HepG2 (cell line): ENCODE data around the gene PIMREG. TPM values are rescaled to one million over a fixed set of nuclear protein-coding genes. Genes with fewer than 3 reads are reported as not detected.

Experiments
- HIVEP1 ChIP-seq: sonication (generic); formaldehyde crosslinking; IDR thresholded peaks from 2 replicates; pipeline ENCODE4 v1.4.0; 2020; ENCODE audit warnings: mild to moderate bottlenecking, missing genetic modification reagents
- NFE2 ChIP-seq: sonication (generic); formaldehyde crosslinking; IDR thresholded peaks from 2 replicates; pipeline ENCODE4 v1.4.0; 2020; ENCODE audit warnings: missing genetic modification reagents
- POLR2A ChIP-seq, 2 experiments: IDR thresholded peaks; 2 replicates each; pipeline ENCODE4 v1.6.1; 2011; ENCODE audit warnings: low read depth in 2 of 2, low read length in 2 of 2, mild to moderate bottlenecking in 1 of 2, moderate library complexity in 1 of 2; ENCODE audit not compliant: insufficient read depth in 1 of 2
- POLR2AphosphoS2 ChIP-seq: IDR thresholded peaks from 2 replicates; pipeline ENCODE4 v1.6.1; 2011; ENCODE audit warnings: low read depth, low read length, improper control_type of control experiment
- RFX1 ChIP-seq: fragments of 450-650 bp; IDR thresholded peaks from 2 replicates; pipeline ENCODE4 v1.6.1; 2017
- SNAPC2 ChIP-seq: sonication (generic); formaldehyde crosslinking; IDR thresholded peaks from 2 replicates; pipeline ENCODE4 v1.8.1; 2022; ENCODE audit warnings: mild to moderate bottlenecking, missing genetic modification reagents
- TGIF2 ChIP-seq: IDR thresholded peaks from 2 replicates; pipeline ENCODE4 v1.6.1; 2016; ENCODE audit warnings: control low read depth, missing compliant biosample characterization
- TSC22D2 ChIP-seq: sonication (generic); formaldehyde crosslinking; IDR thresholded peaks from 2 replicates; pipeline ENCODE4 v1.5.1; 2020; ENCODE audit warnings: missing genetic modification reagents, mild to moderate bottlenecking, borderline replicate concordance
- ZFP37 ChIP-seq: sonication (generic); formaldehyde crosslinking; IDR thresholded peaks from 2 replicates; pipeline ENCODE4 v1.4.0; 2020; ENCODE audit warnings: missing genetic modification reagents, borderline replicate concordance
- ZNF44 ChIP-seq: sonication (generic); formaldehyde crosslinking; IDR thresholded peaks from 2 replicates; pipeline ENCODE4 v1.5.1; 2020; ENCODE audit warnings: mild to moderate bottlenecking, missing genetic modification reagents
- ZNF652 ChIP-seq: IDR thresholded peaks from 2 replicates; pipeline ENCODE4 v1.6.1; 2016; ENCODE audit warnings: low read depth, borderline replicate concordance
- ZNF713 ChIP-seq: sonication (generic); formaldehyde crosslinking; IDR thresholded peaks from 2 replicates; pipeline ENCODE4 v1.4.0; 2020; ENCODE audit warnings: mild to moderate bottlenecking, missing genetic modification reagents
- ZNF788 ChIP-seq: sonication (generic); formaldehyde crosslinking; IDR thresholded peaks from 2 replicates; pipeline ENCODE4 v1.5.0; 2020; ENCODE audit warnings: mild to moderate bottlenecking, missing genetic modification reagents, borderline replicate concordance
- ZNF816 ChIP-seq: sonication (generic); formaldehyde crosslinking; IDR thresholded peaks from 2 replicates; pipeline ENCODE4 v1.8.0; 2022; ENCODE audit warnings: missing genetic modification reagents, mild to moderate bottlenecking, borderline replicate concordance
- ZNF83 ChIP-seq: sonication (generic); formaldehyde crosslinking; IDR thresholded peaks from 2 replicates; pipeline ENCODE4 v1.4.0; 2020; ENCODE audit warnings: missing genetic modification reagents, mild to moderate bottlenecking, borderline replicate concordance
- ZNF883 ChIP-seq: sonication (generic); formaldehyde crosslinking; IDR thresholded peaks from 2 replicates; pipeline ENCODE4 v1.5.1; 2020; ENCODE audit warnings: mild to moderate bottlenecking, missing genetic modification reagents; ENCODE audit errors: not compliant biosample characterization
- ZSCAN9 ChIP-seq: IDR thresholded peaks from 2 replicates; pipeline ENCODE4 v1.6.1; 2016; ENCODE audit warnings: borderline replicate concordance
- polyA plus RNA-seq, 8 experiments: library from polyadenylated mRNA; depleted of rRNA in 3 of 8; stranded (reverse) in 7 of 8; unstranded in 1 of 8; fragments of >200 nt; fragmentation: Illumina TruSeq in 4 of 8; extraction: Trizol in 4 of 8; gene quantifications; 2 replicates each; pipeline versions ENCODE4 v1.2.1 to v1.2.3, GENCODE V29; 2011 to 2016; ENCODE audit warnings: low read depth in 4 of 8, missing spikeins in 1 of 8, mixed read lengths in 1 of 8; ENCODE audit not compliant: insufficient read depth in 1 of 8
- total RNA-seq, 5 experiments: library from RNA; depleted of rRNA; stranded (reverse); fragments of >200 nt; fragmentation: Illumina TruSeq; extraction: Trizol; gene quantifications; 2 replicates each; pipeline ENCODE4 v1.2.3, GENCODE V29; 2016; ENCODE audit warnings: low read depth in 1 of 5
- TF ChIP-seq, protein P1 (sequence below): sonication (generic); formaldehyde crosslinking; IDR thresholded peaks from 2 replicates; pipeline ENCODE4 v1.5.1; 2020; ENCODE audit warnings: mild to moderate bottlenecking, missing genetic modification reagents, moderate library complexity
- TF ChIP-seq, protein P2 (sequence below): sonication (generic); formaldehyde crosslinking; IDR thresholded peaks from 2 replicates; pipeline ENCODE4 v1.4.0; 2020; ENCODE audit warnings: missing genetic modification reagents, borderline replicate concordance
- TF ChIP-seq, protein P3 (sequence below): fragments of 450-650 bp; IDR thresholded peaks from 2 replicates; pipeline ENCODE4 v1.6.1; 2017; ENCODE audit warnings: mild to moderate bottlenecking
- TF ChIP-seq, protein P4 (sequence below): sonication (generic); formaldehyde crosslinking; IDR thresholded peaks from 2 replicates; pipeline ENCODE4 v1.4.0; 2020; ENCODE audit warnings: missing genetic modification reagents

PIMREG gene
- total and polyA plus RNA-seq, 2 of the 13 experiments (the other 11 are each of a cell fraction or from before 2014, with no cell fraction given) = 15.6 to 30.3 TPM

GRCh38 chr17:6443692-6444570, at the start of gene PIMREG (continued):
- TF ChIP-seq, protein P1, sequence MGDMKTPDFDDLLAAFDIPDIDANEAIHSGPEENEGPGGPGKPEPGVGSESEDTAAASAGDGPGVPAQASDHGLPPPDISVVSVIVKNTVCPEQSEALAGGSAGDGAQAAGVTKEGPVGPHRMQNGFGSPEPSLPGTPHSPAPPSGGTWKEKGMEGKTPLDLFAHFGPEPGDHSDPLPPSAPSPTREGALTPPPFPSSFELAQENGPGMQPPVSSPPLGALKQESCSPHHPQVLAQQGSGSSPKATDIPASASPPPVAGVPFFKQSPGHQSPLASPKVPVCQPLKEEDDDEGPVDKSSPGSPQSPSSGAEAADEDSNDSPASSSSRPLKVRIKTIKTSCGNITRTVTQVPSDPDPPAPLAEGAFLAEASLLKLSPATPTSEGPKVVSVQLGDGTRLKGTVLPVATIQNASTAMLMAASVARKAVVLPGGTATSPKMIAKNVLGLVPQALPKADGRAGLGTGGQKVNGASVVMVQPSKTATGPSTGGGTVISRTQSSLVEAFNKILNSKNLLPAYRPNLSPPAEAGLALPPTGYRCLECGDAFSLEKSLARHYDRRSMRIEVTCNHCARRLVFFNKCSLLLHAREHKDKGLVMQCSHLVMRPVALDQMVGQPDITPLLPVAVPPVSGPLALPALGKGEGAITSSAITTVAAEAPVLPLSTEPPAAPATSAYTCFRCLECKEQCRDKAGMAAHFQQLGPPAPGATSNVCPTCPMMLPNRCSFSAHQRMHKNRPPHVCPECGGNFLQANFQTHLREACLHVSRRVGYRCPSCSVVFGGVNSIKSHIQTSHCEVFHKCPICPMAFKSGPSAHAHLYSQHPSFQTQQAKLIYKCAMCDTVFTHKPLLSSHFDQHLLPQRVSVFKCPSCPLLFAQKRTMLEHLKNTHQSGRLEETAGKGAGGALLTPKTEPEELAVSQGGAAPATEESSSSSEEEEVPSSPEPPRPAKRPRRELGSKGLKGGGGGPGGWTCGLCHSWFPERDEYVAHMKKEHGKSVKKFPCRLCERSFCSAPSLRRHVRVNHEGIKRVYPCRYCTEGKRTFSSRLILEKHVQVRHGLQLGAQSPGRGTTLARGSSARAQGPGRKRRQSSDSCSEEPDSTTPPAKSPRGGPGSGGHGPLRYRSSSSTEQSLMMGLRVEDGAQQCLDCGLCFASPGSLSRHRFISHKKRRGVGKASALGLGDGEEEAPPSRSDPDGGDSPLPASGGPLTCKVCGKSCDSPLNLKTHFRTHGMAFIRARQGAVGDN (CRISPR knock-in tag) = peak; percentile 96
- TF ChIP-seq ZNF883 = peak; percentile 86
- TF ChIP-seq ZNF44 (CRISPR knock-in tag) = no peak
- no peak for TF ChIP-seq TSC22D2
- TF ChIP-seq ZNF788 = peak; percentile 28; the same call in 1 of the 2 replicates
- TF ChIP-seq HIVEP1 (CRISPR knock-in tag) = 0 out of 2 replicates have a peak, but pooled peaks have one; percentile 20
- TF ChIP-seq, protein P2, sequence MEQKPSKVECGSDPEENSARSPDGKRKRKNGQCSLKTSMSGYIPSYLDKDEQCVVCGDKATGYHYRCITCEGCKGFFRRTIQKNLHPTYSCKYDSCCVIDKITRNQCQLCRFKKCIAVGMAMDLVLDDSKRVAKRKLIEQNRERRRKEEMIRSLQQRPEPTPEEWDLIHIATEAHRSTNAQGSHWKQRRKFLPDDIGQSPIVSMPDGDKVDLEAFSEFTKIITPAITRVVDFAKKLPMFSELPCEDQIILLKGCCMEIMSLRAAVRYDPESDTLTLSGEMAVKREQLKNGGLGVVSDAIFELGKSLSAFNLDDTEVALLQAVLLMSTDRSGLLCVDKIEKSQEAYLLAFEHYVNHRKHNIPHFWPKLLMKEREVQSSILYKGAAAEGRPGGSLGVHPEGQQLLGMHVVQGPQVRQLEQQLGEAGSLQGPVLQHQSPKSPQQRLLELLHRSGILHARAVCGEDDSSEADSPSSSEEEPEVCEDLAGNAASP (CRISPR knock-in tag) = no peak
- TF ChIP-seq POLR2A (IDR thresholded peaks at IDR 0.05; ENCODE audit: insufficient read depth in 1 of 2, low read depth in 2 of 2, low read length in 2 of 2) = peak; percentile 59 to 63
- no peak for TF ChIP-seq ZNF652 (CRISPR knock-in tag)
- 0 out of 2 replicates have a peak, but pooled peaks have one; percentile 29 for TF ChIP-seq ZNF713 (CRISPR knock-in tag)
- no peak for TF ChIP-seq POLR2AphosphoS2
- TF ChIP-seq, protein P3, sequence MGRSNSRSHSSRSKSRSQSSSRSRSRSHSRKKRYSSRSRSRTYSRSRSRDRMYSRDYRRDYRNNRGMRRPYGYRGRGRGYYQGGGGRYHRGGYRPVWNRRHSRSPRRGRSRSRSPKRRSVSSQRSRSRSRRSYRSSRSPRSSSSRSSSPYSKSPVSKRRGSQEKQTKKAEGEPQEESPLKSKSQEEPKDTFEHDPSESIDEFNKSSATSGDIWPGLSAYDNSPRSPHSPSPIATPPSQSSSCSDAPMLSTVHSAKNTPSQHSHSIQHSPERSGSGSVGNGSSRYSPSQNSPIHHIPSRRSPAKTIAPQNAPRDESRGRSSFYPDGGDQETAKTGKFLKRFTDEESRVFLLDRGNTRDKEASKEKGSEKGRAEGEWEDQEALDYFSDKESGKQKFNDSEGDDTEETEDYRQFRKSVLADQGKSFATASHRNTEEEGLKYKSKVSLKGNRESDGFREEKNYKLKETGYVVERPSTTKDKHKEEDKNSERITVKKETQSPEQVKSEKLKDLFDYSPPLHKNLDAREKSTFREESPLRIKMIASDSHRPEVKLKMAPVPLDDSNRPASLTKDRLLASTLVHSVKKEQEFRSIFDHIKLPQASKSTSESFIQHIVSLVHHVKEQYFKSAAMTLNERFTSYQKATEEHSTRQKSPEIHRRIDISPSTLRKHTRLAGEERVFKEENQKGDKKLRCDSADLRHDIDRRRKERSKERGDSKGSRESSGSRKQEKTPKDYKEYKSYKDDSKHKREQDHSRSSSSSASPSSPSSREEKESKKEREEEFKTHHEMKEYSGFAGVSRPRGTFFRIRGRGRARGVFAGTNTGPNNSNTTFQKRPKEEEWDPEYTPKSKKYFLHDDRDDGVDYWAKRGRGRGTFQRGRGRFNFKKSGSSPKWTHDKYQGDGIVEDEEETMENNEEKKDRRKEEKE = no peak
- no peak for TF ChIP-seq ZNF83 (CRISPR knock-in tag)
- peak; percentile 93 for TF ChIP-seq SNAPC2
- 0 out of 2 replicates have a peak, but pooled peaks have one; percentile 30 for TF ChIP-seq NFE2
- TF ChIP-seq RFX1 = no peak
- peak; percentile 68; the same call in 1 of the 2 replicates for TF ChIP-seq ZSCAN9
- TF ChIP-seq TGIF2 (CRISPR knock-in tag) = peak; percentile 75; the same call in 1 of the 2 replicates
- no peak for TF ChIP-seq ZFP37
- TF ChIP-seq ZNF816 (CRISPR knock-in tag) = no peak
- TF ChIP-seq, protein P4, sequence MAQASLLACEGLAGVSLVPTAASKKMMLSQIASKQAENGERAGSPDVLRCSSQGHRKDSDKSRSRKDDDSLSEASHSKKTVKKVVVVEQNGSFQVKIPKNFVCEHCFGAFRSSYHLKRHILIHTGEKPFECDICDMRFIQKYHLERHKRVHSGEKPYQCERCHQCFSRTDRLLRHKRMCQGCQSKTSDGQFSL (CRISPR knock-in tag) = peak; percentile 77; the same call in 1 of the 2 replicates
